ENCODE data around the gene ACVRL1.

- no peak for TF ChIP-seq CTCF (IDR thresholded peaks at IDR 0.05)
- TF ChIP-seq SIN3A (IDR thresholded peaks at IDR 0.05; ENCODE audit: borderline replicate concordance, insufficient read depth, low read depth, low read length) = no peak
- TF ChIP-seq REST (IDR thresholded peaks at IDR 0.05; ENCODE audit: insufficient read depth in 1 of 2, low read depth in 2 of 2, low read length in 1 of 2) = no peak
Measured at GRCh38 chr12:51917746-51918453, 10.6 kb downstream of the ACVRL1 start.

Measured in Panc1 (cell line).